HepG2 (cell line): ENCODE results near the gene TAMALIN. TPM values are rescaled to one million over a fixed set of nuclear protein-coding genes. Genes with fewer than 3 reads are reported as not detected.
A peak's percentile ranks its signal among the peaks of the same experiment; 100 is the strongest.

Experiments used
- ATF1 ChIP-seq: IDR thresholded peaks from 2 replicates; pipeline ENCODE4 v1.6.1; 2016; ENCODE audit warnings: mild to moderate bottlenecking, control low read depth
- ATF7 ChIP-seq, 2 experiments: fragments of 450-650 bp in 1 of 2; sonication (generic) in 1 of 2; formaldehyde crosslinking in 1 of 2; IDR thresholded peaks; 2 replicates each; pipeline versions ENCODE4 v1.4.0 to v1.6.1; 2016 to 2020; ENCODE audit warnings: antibody characterized with exemption in 1 of 2, mild to moderate bottlenecking in 1 of 2, missing genetic modification reagents in 1 of 2
- CENPT ChIP-seq: sonication (generic); formaldehyde crosslinking; IDR thresholded peaks from 2 replicates; pipeline ENCODE4 v1.8.0; 2022; ENCODE audit warnings: low read depth, mild to moderate bottlenecking, moderate library complexity, missing genetic modification reagents
- EEA1 ChIP-seq: sonication (generic); formaldehyde crosslinking; IDR thresholded peaks from 2 replicates; pipeline ENCODE4 v1.5.1; 2020; ENCODE audit warnings: mild to moderate bottlenecking, missing genetic modification reagents, borderline replicate concordance
- GMEB1 ChIP-seq: sonication (generic); formaldehyde crosslinking; IDR thresholded peaks from 2 replicates; pipeline ENCODE4 v1.5.1; 2020; ENCODE audit warnings: missing genetic modification reagents, mild to moderate bottlenecking, borderline replicate concordance
- HCFC1 ChIP-seq: fragments of 150-350 bp; IDR thresholded peaks from 2 replicates; pipeline ENCODE4 v1.6.1; 2014; ENCODE audit warnings: low read depth, low read length
- MAFG ChIP-seq: sonication (generic); formaldehyde crosslinking; IDR thresholded peaks from 2 replicates; pipeline ENCODE4 v1.5.1; 2020; ENCODE audit warnings: mild to moderate bottlenecking, missing genetic modification reagents
- PHF5A ChIP-seq: IDR thresholded peaks from one replicate; pipeline ENCODE4 v1.6.1; 2018; ENCODE audit warnings: low read depth, missing genetic modification reagents; ENCODE audit not compliant: unreplicated experiment
- SP140L ChIP-seq: sonication (generic); formaldehyde crosslinking; IDR thresholded peaks from 2 replicates; pipeline ENCODE4 v1.4.0; 2020; ENCODE audit warnings: missing genetic modification reagents, borderline replicate concordance
- TFDP2 ChIP-seq: sonication (generic); formaldehyde crosslinking; IDR thresholded peaks from 2 replicates; pipeline ENCODE4 v1.4.0; 2020; ENCODE audit warnings: missing genetic modification reagents
- TRIM22 ChIP-seq: fragments of 450-650 bp; IDR thresholded peaks from 2 replicates; pipeline ENCODE4 v1.6.1; 2017
- ZNF121 ChIP-seq: sonication (generic); formaldehyde crosslinking; IDR thresholded peaks from 2 replicates; pipeline ENCODE4 v1.5.0; 2020; ENCODE audit warnings: mild to moderate bottlenecking, missing genetic modification reagents
- ZNF224 ChIP-seq: sonication (generic); formaldehyde crosslinking; IDR thresholded peaks from 2 replicates; pipeline ENCODE4 v1.5.0; 2020; ENCODE audit warnings: mild to moderate bottlenecking, missing genetic modification reagents
- ZNF3 ChIP-seq: IDR thresholded peaks from 2 replicates; pipeline ENCODE4 v1.7.0; 2017; ENCODE audit warnings: inconsistent platforms
- ZNF33A ChIP-seq: sonication (generic); formaldehyde crosslinking; IDR thresholded peaks from 2 replicates; pipeline ENCODE4 v1.5.1; 2020; ENCODE audit warnings: missing genetic modification reagents, mild to moderate bottlenecking, moderate library complexity, borderline replicate concordance
- ZNF691 ChIP-seq: sonication (generic); formaldehyde crosslinking; IDR thresholded peaks from 2 replicates; pipeline ENCODE4 v1.4.0; 2020; ENCODE audit warnings: missing genetic modification reagents, low read depth, mild to moderate bottlenecking, borderline replicate concordance
- ZNF740 ChIP-seq: sonication (generic); formaldehyde crosslinking; IDR thresholded peaks from 2 replicates; pipeline ENCODE4 v1.4.0; 2020; ENCODE audit warnings: missing genetic modification reagents
- ZNF782 ChIP-seq: sonication (generic); formaldehyde crosslinking; IDR thresholded peaks from 2 replicates; pipeline ENCODE4 v1.4.0; 2020; ENCODE audit warnings: missing genetic modification reagents, mild to moderate bottlenecking, borderline replicate concordance
- ZNF841 ChIP-seq: sonication (generic); formaldehyde crosslinking; IDR thresholded peaks from 2 replicates; pipeline ENCODE4 v1.8.1; 2023; ENCODE audit warnings: missing genetic modification reagents, borderline replicate concordance
- ZNF850 ChIP-seq: sonication (generic); formaldehyde crosslinking; conservative IDR thresholded peaks from 2 replicates; pipeline ENCODE4 v1.9.0; 2021; ENCODE audit warnings: mild to moderate bottlenecking, missing genetic modification reagents
- ZSCAN22 ChIP-seq: sonication (generic); formaldehyde crosslinking; IDR thresholded peaks from 2 replicates; pipeline ENCODE4 v1.4.0; 2020; ENCODE audit warnings: mild to moderate bottlenecking, missing genetic modification reagents
- ZSCAN29 ChIP-seq: sonication (generic); formaldehyde crosslinking; conservative IDR thresholded peaks from 2 replicates; pipeline ENCODE4 v1.4.0; 2020; ENCODE audit warnings: mild to moderate bottlenecking, missing genetic modification reagents
- ZUFSP ChIP-seq: sonication (generic); formaldehyde crosslinking; IDR thresholded peaks from 2 replicates; pipeline ENCODE4 v1.9.0; 2021; ENCODE audit warnings: missing genetic modification reagents, mild to moderate bottlenecking, borderline replicate concordance
- polyA plus RNA-seq, 8 experiments: library from polyadenylated mRNA; depleted of rRNA in 3 of 8; stranded (reverse) in 7 of 8; unstranded in 1 of 8; fragments of >200 nt; fragmentation: Illumina TruSeq in 4 of 8; extraction: Trizol in 4 of 8; gene quantifications; 2 replicates each; pipeline versions ENCODE4 v1.2.1 to v1.2.3, GENCODE V29; 2011 to 2016; ENCODE audit warnings: low read depth in 4 of 8, missing spikeins in 1 of 8, mixed read lengths in 1 of 8; ENCODE audit not compliant: insufficient read depth in 1 of 8
- total RNA-seq, 5 experiments: library from RNA; depleted of rRNA; stranded (reverse); fragments of >200 nt; fragmentation: Illumina TruSeq; extraction: Trizol; gene quantifications; 2 replicates each; pipeline ENCODE4 v1.2.3, GENCODE V29; 2016; ENCODE audit warnings: low read depth in 1 of 5

Gene TAMALIN
- total and polyA plus RNA-seq, 2 of the 13 experiments (the other 11 are each of a cell fraction or from before 2014, with no cell fraction given) = 2.9 to 10.9 TPM

GRCh38 chr12:52023182-52023975 lies 16.6 kb downstream of the TAMALIN start (continued):
- TF ChIP-seq ZUFSP (CRISPR knock-in tag) (no peak), ATF1 (CRISPR knock-in tag) (no peak), ZSCAN29 (CRISPR knock-in tag) (no peak), ZNF691 (CRISPR knock-in tag) (peak; percentile 31; the same call in 1 of the 2 replicates), PHF5A (no peak), HCFC1 (no peak), GMEB1 (CRISPR knock-in tag) (no peak), ZNF33A (no peak), ZNF3 (CRISPR knock-in tag) (no peak), TFDP2 (CRISPR knock-in tag) (no peak), ZNF850 (no peak), ZNF740 (CRISPR knock-in tag) (no peak), CENPT (no peak), ZNF121 (CRISPR knock-in tag) (no peak), ZNF224 (no peak), ATF7 (IDR thresholded peaks at IDR 0.05) (no peak), ATF7 (CRISPR knock-in tag; IDR thresholded peaks at IDR 0.05) (no peak), ZNF782 (CRISPR knock-in tag) (0 out of 2 replicates have a peak, but pooled peaks have one; percentile 12), EEA1 (CRISPR knock-in tag) (0 out of 2 replicates have a peak, but pooled peaks have one; percentile 40), TRIM22 (no peak), ZSCAN22 (CRISPR knock-in tag) (no peak), MAFG (CRISPR knock-in tag) (no peak), ZNF841 (CRISPR knock-in tag) (no peak), SP140L (CRISPR knock-in tag) (no peak)
